ENCODE measurements around the gene CPLX1.
"Not testable (repeated sequence)": the region's sequence is repeated elsewhere in the genome, so short reads cannot be mapped to it uniquely, and the experiment has no call there.

CPLX1 gene

DNA sequence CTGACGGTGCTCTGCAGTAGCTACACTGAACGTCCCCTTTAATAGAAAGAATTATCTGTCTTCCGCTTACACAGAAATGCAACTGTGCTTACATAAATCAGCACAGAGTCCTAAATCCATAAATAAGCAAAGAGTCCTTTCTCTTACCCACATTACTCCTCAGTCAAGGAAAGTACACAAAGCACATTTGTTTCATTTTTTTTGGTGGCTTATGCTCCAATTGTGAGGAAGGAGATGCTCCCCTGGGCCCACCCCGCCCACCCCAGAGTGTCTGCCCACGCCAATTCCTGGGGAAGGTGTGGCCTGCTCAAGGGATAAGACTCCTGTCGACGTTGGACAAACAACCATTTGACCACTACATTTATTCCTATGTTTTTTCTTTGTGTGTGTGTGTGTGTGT is 53.8 kb downstream of the CPLX1 start:
- no peak for DNase-seq

DNA sequence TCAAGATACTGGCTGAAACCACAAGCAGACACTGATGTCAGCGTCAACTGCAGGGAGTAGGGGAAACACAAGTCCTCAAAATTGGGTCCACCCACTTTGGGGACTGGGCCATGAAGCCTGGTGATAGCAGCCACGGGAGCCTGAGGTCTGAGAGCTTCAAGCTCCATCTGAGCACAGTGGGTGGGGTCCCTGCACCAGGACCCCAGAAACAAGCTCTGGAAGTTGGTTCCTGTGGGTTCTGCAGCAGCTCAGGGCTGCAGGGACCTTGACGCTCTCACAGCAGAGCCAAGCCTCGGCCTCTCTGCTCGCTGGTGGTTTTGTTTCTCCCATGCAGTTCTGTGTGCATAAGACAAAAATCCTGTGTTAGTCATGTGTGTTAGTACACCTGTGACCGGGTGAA is 54.5 kb downstream of the CPLX1 start:
- DNase-seq: no peak

GRCh38 chr4:770022-770421 is 55.9 kb downstream of the CPLX1 start:
- DNase-seq: no peak

DNA sequence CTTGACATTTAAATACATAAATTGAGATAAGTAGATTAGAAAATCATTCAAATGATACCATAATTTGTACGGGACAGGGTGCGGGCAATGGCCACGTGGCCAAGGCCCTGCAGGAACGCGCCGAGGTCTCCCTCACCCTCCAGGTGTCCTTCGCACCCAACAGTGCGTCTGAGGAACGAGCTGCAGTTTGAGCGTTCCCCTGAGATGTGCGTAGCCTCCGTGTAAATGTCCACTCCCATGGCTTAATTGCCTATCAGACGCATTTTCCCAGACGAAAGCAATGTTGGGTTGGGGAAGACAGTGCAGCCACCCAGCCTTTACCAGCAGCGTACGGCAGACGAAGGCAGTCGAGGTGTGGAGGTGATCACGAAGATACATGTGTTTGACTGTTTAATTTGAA is 56.4 kb downstream of the CPLX1 start:
- no peak for DNase-seq

DNA sequence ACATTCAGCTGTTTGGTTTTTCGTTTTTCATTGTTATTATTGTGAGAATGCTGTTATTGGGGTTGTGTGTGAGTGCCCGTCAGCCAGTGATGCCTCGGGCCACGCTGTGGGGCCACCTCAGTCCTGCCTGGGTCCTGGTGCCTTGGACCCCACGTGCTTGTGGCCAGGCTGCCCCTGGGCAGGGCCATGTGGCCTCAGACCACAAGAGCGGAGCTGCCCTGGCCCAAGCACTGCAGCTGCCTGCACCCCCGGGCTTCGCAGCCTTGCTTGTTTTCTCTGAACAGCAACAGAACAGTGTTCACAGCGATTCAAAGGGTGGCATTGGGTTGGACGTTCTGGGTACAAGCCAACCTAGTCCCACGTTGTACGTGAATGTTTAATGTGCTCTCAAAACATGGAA is 56.9 kb downstream of the CPLX1 start:
- DNase-seq: no peak

DNA sequence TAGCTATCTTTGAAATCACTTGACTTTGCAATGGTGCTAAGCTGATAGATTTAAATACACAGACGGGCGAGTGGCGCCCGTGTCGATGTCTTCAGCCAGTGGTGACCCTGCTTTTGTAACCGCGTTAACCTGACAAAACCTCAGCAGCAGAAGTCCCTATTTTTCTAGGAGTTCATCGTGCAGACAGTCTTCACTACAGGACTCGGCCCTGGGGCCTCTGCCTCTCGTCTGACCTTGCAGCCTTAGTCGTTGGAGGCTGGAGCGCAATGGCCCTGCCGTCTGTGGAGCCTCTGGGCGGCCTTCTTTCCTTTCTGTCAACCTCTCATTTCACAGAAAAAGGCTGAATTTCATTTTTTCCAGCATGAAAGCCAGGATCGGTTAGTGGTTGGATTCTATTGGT is 57.9 kb downstream of the CPLX1 start:
- DNase-seq: no peak

DNA sequence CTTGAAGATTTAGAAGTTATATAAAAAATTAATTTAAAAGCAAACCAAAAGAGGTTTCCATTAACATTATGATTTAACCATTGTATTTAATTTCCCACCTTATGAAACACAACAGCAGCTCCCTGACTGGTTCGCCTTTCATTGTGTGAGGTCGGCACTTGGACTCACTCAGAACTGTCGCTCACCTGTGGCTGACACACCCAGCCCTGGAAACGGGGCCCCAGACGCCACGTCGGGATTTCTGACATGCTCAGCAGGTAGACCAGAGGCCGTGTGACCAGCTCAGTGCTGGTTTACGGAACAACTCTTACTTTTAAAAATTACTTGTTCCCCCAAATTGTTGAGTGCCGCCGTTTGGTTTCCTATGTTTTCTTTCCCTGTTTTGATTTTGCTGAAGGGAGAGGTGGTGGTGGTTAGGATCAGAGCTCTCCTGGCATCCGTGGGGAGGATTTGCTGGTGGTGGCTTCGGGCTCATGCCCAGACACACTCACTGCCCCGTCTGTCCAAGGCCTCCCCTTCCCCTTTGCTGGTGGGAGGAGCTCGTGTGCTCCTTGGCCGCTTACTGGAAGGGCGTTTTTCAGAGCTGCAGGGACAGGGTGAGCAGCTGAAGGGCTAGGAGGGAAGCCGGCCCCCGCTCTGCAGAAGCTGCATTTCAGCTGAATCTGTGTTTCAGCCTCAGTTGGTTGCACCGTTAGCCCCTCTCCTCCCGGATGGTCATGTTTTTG is 59.2 kb downstream of the CPLX1 start:
- no peak for DNase-seq

DNA sequence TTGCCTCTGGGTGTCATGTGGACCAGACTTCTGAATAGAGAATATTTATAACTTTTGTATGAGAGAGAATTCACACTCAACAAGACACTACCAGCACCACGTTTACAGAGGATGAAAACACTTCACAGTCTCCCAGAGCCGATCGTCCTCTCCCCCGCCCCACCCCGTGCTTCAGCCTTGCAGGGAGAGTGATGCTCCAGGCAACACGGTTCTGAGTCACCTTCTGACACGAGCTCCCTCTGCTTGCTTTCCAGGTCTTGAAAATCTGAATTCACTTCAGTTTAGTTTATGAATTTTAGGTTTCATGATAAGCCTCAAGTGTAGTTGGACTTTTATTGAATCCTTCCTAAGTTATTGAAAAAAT is 59.8 kb downstream of the CPLX1 start:
- no peak for DNase-seq

DNA sequence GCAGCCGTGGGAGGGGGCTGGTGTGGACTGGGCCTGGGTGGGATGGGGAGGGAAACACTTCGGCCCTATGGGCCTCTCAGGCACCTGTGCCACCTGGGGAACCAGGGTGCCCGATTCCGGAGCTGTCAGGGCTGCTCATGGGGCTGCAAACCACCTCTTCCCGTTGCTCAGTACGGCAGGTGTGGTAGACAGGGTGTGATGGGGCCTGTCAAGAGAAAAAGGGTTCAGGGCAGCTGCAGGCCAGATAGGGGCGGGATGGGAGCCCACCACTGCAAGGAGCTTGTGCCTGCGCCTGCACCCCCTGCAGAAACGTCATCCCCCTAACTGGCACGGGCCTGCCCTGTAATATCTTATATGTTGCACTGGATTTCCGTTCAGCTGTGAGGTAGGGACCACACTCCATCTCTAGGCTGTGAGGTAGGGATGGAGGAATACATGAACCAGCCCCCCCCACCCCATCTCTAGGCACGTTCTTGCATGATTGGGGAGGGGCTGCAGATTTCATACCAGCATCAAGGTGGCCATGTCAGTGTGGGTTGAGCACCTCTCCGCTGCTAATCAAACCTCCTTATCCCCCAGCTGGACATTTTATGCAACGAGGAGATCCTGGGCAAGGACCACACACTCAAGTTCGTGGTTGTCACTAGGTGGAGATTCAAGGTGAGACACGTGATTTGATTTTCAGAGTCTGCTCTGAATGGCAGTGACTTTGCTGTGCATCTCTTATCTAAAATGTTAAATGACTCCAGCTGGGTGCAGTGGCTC is 61.3 kb downstream of the CPLX1 start:
- no peak for DNase-seq

DNA sequence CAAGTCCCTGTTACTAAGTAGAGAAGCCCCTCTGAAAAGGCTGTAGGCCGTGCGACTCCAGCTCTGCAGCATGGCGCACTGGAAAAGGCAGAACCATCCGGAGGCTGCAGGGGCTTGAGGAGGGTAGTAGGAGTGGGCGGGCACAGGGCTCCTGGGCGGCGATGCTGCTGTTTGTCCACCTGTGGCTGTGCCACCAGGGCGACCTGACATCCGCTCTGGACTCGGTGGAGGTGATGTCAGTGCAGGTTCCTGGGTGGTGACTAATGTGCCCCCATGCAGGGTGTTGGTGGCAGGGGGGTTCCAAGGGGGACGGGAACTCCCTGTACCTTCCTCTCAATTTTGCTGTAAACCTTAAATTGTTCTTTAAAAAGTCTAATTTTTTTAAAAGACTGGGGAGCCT is 62.0 kb downstream of the CPLX1 start:
- no peak for DNase-seq

- no peak for DNase-seq
Observed at GRCh38 chr4:763191-763810, 62.6 kb downstream of the CPLX1 start.

GRCh38 chr4:762211-763190 is 63.4 kb downstream of the CPLX1 start:
- no peak for DNase-seq

- no peak for DNase-seq
Observed at GRCh38 chr4:761739-762138, 64.2 kb downstream of the CPLX1 start.

DNA sequence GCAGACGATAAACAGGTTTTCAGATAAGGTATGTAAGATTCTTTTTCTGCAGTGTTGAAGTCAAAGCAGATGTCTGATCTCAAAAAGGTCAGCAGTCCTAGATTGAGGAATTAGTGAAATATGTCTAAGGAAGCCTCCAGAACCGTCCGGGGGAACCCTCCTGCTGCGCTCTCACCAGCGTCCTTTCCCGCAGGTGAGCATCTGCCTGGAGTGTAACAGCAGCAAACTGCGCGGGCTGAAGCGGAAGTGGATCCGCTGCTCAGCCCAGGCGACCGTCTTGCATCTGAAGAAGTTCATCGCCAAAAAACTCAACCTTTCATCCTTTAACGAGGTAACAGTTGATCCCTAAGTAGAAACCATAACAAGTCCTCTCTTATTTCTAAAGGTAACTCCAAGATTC is 64.8 kb downstream of the CPLX1 start:
- DNase-seq: no peak

- DNase-seq: no peak
Observed at GRCh38 chr4:760616-761015, 65.3 kb downstream of the CPLX1 start.

- DNase-seq: not testable (repeated sequence)
Observed at GRCh38 chr4:759810-760209, 66.1 kb downstream of the CPLX1 start.

- DNase-seq: no peak
Observed at GRCh38 chr4:757111-757510, 68.8 kb downstream of the CPLX1 start.

- DNase-seq: no peak
Observed at GRCh38 chr4:754221-755120, 71.5 kb downstream of the CPLX1 start.

GRCh38 chr4:753186-753585 is 72.7 kb downstream of the CPLX1 start:
- not testable (repeated sequence) for DNase-seq

DNA sequence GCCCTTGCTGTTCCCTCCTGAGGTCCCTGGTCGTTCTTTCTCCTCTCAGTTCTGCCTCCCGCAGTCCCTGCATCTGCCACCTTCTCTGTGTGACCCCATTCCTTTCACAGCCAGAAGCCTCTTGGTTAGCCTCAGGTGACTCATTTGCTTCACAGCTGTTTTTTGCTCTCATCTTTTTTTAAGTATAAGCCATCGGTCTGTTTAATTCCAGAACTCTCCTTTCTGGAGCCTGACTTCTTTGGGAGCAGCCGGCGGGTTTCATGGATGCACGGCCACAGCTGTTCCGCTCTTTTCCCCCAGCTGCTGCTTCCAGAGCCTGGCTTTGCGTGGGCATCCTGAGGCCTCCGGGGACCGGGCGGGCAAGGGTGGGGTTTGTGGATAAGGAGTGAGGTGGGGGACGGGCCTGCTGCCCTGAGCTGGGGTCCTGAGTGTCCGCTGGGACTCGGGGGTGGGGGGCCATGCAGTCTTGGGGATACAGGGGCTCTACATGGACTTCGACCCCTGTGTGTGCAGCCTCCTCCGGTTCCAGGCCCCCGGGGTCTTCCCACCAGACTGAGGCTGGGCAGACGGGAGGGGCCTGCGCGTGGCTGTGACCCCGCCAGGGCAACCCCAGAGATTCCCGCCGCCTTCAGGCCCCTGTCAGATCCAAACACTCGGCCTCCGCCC is 73.6 kb downstream of the CPLX1 start:
- DNase-seq: no peak

- no peak for DNase-seq
Observed at GRCh38 chr4:751676-752075, 74.3 kb downstream of the CPLX1 start.

All from activated T-cell treated with anti-CD3 and anti-CD28 coated beads for 4 hours (primary cell).